ENCODE measurements around the gene JPH4.

The JPH4 gene

DNA sequence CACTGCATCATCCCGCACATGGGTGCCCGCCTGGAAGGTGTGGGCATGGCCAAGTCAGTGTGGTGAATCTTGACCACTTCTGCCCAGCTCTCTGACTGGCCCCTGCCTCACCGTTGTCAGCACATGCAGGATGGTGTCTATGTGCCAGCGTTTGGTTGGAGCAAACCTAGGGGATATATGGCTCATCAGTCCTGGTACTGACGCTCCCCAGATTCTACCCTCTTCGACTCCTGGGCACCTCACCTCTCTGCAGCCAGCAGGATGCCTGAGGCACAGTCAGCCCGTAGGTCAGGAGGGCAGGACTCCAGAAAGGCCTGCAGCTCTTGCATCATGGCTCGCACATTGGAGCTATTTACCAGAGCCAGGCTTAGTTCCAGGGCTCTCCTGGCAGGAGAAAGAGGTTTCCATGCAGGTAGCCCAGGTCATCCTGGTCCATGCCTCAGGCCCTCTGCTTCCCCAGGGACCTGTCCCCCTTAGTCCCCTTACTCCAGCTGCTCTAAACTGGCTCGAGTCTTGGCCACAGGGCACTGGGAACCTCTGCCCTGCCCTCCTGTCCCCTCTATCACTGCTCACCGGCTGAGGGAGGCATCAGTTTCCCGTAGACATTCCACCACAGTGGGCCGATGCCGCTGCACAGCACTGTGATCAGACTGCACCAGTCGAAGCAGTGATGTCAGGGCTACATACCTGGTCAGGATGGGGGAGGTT, 15.0 kb downstream of the JPH4 start:
- no peak for DNase-seq (ENCODE audit: low read depth)

DNA sequence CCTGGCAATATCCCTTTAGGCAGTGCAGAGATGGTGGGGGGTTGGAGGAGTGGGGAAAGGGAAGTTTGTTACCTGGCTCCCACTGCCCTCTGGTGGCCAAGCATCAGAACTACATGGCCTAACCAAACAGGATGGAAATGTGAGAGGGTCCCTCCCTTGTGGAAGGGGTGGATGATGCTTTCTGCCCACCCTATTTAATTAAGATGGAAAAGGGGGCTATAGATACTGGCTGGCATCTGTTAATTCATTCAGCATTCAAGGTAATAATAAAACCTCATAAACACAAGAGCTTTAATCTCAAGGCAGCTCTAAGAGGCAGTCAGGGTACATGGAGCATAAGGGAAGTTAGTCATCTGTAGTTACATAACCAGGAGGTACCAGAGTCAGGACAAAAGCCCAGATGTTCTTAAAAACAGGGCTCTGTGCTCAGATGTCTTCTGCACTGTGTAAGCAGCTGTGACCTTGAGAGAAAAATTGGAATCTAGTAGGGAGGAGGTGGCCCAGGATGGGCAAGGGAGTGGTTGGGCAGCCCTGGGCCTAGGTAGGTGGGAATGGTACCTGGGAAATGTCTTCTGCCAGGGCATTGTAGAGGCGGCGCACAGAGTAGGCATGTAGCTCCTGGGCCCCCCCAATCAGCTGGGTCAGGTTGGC, 15.6 kb downstream of the JPH4 start:
- peak; percentile 43 for DNase-seq (ENCODE audit: low read depth)

DNA sequence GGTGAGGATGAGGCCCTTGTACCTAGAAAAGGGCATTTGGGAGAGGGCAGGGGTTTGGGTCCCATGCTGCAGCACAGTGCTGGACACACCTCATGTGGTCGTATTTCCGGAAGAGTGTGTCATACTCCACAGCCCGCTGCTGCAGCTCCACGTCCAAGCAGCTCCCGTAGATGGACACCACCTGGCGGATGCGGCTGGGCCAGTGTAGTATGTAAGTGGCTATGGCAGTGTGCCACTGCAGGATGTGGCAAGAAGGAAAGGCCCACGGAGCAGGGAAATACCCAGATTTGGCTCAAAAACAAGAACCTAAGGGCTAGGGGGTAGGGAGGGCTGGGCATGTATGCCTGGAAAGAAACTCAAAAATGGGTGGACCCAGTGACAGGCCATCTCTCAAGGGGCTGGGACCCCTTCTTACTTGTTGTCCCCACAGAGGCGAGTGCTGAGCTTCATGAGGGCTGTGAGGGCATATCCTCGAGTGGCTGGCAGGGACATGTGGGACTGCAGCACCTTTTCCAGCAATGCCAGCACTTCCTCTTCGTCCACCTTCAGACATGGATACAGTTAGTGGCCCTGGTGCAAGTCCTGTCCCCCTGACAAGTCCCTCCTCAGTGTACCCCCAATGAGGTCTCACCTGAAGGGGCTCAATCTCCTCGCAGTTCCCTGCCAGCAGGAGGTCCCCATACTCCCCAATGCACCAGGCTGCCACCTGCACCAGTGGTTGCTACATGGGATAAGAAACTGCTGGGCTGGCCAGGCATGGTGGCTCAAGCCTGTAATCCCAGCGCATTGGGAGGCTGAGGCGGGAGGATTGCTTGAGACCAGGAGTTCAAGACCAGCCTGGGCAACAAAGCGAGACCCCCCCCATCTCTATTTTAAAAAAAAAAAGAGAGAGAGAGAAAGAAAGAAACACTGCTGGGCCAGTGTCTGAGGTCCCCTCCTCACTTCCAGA, 16.4 kb downstream of the JPH4 start:
- no peak for DNase-seq (ENCODE audit: low read depth)

DNA sequence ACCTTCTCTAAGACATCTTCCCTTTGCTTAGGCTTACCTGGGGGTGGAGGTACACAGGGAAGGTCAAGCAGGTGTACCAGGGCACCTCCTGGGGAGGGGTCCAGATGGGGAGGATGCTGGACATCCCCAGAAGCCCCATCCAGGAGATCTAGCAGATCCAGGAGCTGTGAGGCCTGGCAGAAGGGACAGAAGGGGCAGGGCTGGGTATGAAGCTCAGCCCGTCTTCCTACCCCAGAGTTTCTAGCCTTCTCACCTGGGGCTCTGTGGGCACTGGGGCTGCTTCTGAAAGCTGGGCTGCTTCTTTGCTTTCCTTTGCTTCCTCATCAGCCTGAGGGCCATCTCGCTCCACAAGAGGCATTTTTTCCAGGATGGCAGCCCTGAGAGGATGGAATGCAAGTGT, 17.3 kb downstream of the JPH4 start:
- no peak for DNase-seq (ENCODE audit: low read depth)

DNA sequence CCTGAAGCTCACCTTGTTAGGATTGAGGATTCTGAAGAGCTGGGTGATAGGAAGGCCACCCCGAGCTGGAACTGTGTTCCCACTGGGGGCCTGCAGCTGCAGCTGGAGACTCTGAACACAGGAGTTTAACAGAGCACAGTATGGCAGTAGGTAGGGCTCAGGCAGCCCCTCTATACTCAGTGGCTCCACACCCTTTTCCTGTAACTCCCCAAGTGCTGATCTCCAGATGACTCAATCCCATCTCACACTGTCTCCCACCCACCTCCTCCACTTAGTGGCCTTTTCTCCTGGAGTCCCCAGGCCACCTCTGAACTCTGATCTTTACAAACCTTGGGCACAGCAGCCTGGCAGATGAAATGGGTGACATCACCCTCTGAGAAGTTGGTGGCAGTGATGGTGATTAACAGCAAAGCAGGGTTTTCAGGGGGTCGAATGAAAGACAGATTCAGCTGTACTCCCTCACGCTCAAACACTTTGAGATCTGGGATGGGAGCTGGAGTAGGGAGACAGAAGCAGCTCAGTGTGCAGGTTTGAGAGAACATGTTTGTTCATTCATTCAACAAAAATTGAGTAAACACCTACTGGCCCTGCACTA, 18.6 kb downstream of the JPH4 start:
- no peak for DNase-seq (ENCODE audit: low read depth)

DNA sequence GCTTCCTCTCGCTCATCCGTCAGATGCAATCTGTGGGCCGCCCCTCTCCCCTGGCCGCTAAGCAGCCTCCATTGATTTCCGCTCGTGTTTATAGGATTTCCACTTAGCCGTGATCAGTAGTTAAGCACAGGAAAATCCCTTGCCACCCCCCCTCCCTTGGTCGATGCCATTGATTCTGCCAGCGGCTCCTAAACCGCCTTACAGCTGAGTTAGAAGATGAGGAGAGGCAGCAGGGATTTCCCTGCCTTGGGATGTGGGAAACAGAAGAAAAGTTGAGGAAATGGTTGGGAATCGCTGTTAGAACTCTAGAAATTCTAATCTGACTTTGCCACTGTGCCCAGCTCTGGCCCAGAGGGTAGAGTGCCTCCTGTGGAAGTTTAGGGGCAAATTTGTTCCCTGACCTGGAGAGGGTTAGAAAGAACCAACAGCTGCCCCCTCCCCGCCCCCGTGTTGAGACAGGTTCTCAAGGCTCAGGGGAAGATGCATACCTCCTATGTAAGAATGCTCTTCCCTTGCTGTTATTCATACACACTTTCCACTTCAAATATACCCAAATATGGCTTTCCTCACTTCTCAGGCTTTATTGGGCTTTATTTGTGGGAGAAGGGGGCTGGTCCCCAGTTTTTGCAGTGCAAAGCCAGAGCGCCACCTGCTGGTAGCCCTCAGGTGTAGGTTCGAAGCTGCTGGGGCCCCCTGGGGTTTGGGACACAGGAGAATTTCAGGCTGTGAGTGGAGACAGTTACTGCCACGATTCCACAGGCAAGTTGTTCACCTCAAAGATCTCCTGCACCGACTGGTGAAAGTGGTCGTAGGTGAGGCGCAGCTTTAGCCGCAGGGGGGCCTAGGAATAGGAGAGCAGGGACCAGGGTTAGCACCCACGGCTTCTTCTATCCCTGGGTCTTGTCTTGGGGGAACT, 19.3 kb downstream of the JPH4 start:
- peak; percentile 48 for DNase-seq (ENCODE audit: low read depth)

GRCh38 chr14:23558346-23559009, 20.1 kb downstream of the JPH4 start:
- DNase-seq (ENCODE audit: low read depth) = no peak

GRCh38 chr14:23557946-23558345, 20.6 kb downstream of the JPH4 start:
- DNase-seq (ENCODE audit: low read depth) = no peak

DNA sequence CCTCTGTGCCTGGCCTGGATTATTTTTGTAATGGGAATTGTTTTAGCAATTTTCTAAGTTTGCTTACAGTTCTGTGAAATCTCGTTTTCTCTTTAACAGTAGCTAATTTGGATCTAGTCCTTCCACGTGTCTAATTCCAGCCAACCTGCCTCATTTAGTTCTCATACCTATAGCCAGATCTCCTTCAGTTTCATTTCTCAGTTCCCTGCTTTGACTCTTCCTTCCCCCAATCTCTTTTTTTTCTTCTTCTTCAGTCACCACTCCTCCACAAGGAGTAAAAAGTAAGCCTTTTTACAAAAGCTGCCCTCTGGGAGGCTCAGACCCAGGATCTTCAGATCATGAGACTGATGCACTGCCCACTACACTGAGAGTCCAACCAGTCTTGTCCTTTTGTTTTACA, 21.1 kb downstream of the JPH4 start:
- DNase-seq (ENCODE audit: low read depth) = no peak

DNA sequence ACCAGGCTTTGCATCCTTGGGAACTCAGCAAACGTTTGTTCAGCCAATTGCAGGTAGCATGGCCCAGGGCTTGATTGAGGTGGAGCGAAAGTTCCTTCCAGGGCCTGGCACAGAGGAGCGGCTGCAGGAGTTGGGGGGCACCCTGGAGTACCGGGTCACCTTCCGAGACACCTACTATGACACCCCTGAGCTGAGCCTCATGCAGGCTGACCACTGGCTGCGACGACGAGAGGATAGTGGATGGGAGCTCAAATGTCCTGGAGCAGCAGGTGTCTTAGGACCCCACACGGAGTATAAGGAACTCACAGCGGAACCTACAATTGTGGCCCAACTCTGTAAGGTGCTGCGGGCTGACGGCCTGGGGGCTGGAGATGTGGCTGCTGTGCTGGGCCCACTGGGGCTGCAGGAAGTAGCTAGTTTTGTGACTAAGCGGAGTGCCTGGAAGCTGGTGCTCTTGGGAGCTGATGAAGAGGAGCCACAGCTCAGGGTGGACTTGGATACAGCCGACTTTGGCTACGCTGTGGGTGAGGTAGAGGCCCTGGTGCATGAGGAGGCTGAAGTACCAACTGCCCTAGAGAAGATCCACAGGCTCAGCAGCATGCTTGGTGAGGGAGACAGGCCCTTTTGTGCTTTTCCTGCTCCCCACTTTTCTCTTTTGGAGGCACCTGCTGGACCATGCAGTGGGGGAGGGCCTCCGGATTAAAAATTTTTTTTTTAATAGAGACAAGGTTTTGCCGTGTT, 21.7 kb downstream of the JPH4 start:
- no peak for DNase-seq (ENCODE audit: low read depth)

DNA sequence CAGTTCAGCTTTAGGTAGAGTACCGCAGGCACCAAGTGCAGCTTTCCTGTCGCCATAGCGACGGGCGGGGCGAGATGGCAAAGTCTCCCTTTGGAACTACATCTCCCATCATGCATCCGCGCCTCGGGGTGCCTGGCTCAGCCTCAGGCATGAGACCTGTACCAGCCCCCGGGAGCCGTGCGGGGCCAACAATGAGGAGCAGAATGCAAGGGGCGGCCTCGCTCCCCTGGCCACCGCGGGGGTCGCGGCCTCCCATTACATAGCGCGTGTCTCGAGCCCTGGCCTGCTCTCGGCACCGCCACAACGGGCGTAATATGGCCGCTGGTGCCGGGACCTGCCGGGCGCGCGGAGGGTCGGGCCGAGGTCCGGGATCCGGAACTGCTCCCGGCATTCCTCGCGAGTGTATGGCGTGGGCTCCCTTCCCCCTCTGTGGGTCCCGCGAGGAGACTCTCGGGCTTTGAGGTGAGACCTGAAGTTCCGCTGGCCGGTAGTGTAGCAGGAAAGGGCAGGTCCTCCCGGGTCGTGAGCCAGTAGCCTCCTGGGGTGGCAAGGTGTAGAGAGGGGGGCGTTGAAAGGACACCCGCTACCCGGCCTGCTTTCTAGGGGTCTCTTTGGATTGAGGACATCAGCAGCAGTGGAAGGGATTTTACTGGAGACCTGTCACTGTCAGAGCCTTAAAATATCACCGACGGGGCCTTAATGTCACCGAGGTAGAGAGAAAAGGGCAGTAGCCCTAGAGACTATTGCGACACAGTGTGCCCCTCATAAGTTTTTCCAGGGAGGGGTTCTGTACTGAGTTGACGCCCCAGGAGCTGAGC, 22.5 kb downstream of the JPH4 start, which contains the start of gene THTPA:
Gene THTPA (plus strand): TSS at position 390 of the 818 bp plus-strand sequence. CDS start 487 bp downstream, outside the sequence.
- DNase-seq (ENCODE audit: low read depth) = peak; percentile 88

DNA sequence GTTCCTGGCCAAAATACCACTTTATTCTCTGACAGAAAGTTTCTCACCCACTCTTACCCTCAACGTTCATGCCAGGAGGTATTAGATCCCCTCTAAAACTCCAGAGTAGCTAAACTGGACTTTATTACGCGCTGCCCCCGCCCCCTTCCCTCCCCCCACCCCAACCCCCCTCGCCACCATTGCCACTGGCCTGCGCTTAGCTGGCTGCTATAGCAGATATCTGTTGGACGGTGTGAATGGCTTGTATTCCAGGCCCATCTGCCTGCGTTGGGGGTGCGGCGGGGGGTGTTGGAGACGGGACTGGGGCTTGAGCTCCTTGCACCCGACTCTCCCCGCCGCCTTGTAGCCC, 23.1 kb downstream of the JPH4 start:
- DNase-seq (ENCODE audit: low read depth) = no peak

- peak; percentile 56 for DNase-seq (ENCODE audit: low read depth)
These were observed 27.1 kb downstream of the JPH4 start, which contains the start of gene ZFHX2 for GRCh38 chr14:23551266-23552028. Gene ZFHX2 (minus strand): TSS chr14:23551765. CDS start chr14:23535325, 16,440 bp downstream.

DNA sequence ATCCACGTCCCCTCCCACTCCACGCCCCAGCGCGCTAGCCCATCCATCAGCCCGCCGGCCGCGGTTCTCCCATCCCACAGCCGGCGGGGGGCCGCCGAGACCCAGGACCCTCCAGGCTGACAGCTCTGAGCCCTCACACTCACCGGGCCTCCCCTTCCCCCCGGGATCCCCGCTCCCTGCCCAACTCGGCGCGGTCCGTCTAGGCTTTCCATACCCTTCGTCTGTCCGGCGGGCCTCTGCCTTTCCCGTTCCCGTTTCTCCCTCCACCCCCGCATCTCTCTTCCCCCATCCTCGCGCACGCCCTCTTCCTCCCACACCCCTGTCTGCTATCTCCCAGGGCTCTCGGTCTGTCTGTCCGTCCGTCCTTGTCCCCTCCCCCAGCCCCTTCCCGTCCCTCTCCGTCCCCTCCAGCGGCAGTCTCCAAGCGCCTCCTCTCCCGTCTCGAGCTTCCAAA, 27.8 kb downstream of the JPH4 start:
- DNase-seq (ENCODE audit: low read depth) = no peak

GRCh38 chr14:23550131-23550811, 28.3 kb downstream of the JPH4 start:
- DNase-seq (ENCODE audit: low read depth) = no peak

DNA sequence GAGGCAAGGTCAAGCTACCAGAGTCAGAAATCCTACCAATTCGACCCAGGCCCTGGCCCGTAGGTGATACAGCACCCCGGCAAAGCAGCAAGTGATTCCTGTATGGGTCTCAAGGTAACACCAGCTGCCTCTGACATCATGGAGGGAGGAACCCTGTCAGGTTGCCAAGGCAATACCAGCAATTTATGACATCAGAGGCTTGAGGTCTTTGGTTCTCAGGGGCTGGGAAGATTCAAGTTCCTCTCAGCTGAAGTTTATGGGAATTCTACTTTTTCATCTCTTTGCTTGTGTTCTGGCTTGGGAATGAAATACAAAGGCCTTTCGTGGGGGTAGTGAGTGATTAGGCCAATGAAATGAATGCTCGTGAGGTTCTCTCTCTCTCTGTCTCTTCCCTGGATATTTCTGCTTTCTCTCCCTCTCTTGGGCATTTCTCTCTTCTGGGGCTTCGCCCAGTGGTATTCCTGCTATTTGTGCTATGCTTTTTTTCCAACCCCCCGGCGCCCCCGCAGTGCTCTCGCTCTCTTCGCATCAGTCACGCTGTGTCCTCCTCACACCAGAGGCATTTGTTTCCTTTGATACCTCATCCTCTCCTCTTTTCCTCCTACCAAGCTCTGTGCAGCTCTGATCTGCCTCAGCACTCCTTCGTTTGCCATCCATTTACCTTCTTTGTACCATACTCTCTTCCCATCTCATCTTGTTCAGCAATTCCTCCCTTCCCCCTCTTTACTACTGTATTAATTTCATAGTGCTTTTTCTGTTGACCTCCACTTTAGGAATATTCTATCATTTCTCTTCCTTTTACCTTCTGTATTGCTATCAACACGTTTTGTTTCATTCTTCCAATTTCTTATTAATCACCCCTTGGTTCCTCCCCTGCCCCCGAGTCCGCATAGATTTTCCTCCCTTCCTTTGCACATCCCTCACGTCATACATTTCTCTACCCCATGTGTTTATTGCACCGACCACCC, 30.0 kb downstream of the JPH4 start:
- no peak for DNase-seq (ENCODE audit: low read depth)

Data from activated gamma-delta T cell treated with anti-CD3 and anti-CD28 coated beads, Interleukin-2, amount 50 U/mL, for 16 hours (primary cell).